SK-N-SH (cell line): ENCODE data around the gene R3HDM2. TPM values are rescaled to one million over a fixed set of nuclear protein-coding genes. Genes with fewer than 3 reads are reported as not detected.

Source experiments
- CTCF ChIA-PET: fragments of 300-600, 350-600 bp; formaldehyde crosslinking; extraction: SDS; loops from one replicate; lab custom pipeline; 2021; lab: Yijun Ruan, JAX
- POLR2A ChIA-PET: fragments of 350-600 bp; sonication (Branson Sonifier 250); formaldehyde crosslinking; extraction: SDS; loops from one replicate; lab custom pipeline; 2020; ENCODE audit warnings: antibody characterized with exemption, inconsistent platforms; lab: Yijun Ruan, JAX
- DNase-seq: peaks from one replicate; pipeline ENCODE4 v3.0.0; 2012
- H2AFZ ChIP-seq: fragments of 200-600 bp; sonication (generic); 2 replicates; pipeline ENCODE4 v1.8.1; 2016; ENCODE audit warnings: antibody characterized with exemption, mild to moderate bottlenecking, low read depth
- H3F3A ChIP-seq: fragments of 200-600 bp; sonication (generic); replicated peaks from 2 replicates; pipeline ENCODE3; 2016; ENCODE audit warnings: antibody characterized with exemption, mild to moderate bottlenecking; ENCODE audit not compliant: insufficient read depth
- H3K27ac ChIP-seq, 2 experiments: fragments of 200-500 bp in 1 of 2; fragments of 200-600 bp in 1 of 2; sonication (Bioruptor generic) in 1 of 2; sonication (generic), shearing (Covaris generic) in 1 of 2; 2 replicates each; pipeline versions ENCODE4 v1.5.1 to v1.6.1; 2014 to 2016; ENCODE audit warnings: low read depth in 2 of 2, inconsistent platforms in 1 of 2, low read length in 1 of 2, mild to moderate bottlenecking in 1 of 2, mixed read lengths in 1 of 2
- H3K27me3 ChIP-seq: fragments of 200-600 bp; sonication (generic), shearing (Covaris generic); 2 replicates; pipeline ENCODE4 v1.6.1; 2016; ENCODE audit warnings: mixed run types; ENCODE audit not compliant: insufficient read depth
- H3K36me3 ChIP-seq, 2 experiments: fragments of 200-500 bp in 1 of 2; fragments of 200-600 bp in 1 of 2; sonication (Bioruptor generic) in 1 of 2; sonication (generic) in 1 of 2; replicated peaks in 1 of 2; 2 replicates each; pipeline versions ENCODE3 to v1.5.1; 2014 to 2016; ENCODE audit warnings: low read length in 1 of 2, mild to moderate bottlenecking in 1 of 2; ENCODE audit not compliant: insufficient read depth in 2 of 2, control insufficient read depth in 1 of 2
- H3K4me1 ChIP-seq, 2 experiments: fragments of 200-500 bp in 1 of 2; fragments of 200-600 bp in 1 of 2; sonication (Bioruptor generic) in 1 of 2; sonication (generic), shearing (Covaris generic) in 1 of 2; 2 replicates each; pipeline versions ENCODE4 v1.5.1 to v1.6.1; 2014 to 2016; ENCODE audit warnings: low read depth in 1 of 2, low read length in 1 of 2, mixed run types in 1 of 2; ENCODE audit not compliant: insufficient read depth in 2 of 2, control insufficient read depth in 1 of 2
- H3K4me2 ChIP-seq: fragments of 200-600 bp; sonication (generic), shearing (Covaris generic); 2 replicates; pipeline ENCODE4 v1.6.1; 2017; ENCODE audit warnings: mixed run types
- H3K4me3 ChIP-seq, 2 experiments: fragments of 200-500 bp in 1 of 2; fragments of 200-600 bp in 1 of 2; sonication (Bioruptor generic) in 1 of 2; sonication (generic), shearing (Covaris generic) in 1 of 2; 2 replicates each; pipeline versions ENCODE4 v1.5.1 to v1.8.1; 2014 to 2016; ENCODE audit warnings: low read depth in 2 of 2, inconsistent platforms in 1 of 2, low read length in 1 of 2, mild to moderate bottlenecking in 1 of 2, mixed read lengths in 1 of 2, moderate library complexity in 1 of 2
- H3K79me2 ChIP-seq: fragments of 200-600 bp; sonication (generic); 2 replicates; pipeline ENCODE4 v1.8.1; 2017; ENCODE audit warnings: mild to moderate bottlenecking; ENCODE audit not compliant: insufficient read depth
- H3K9ac ChIP-seq: fragments of 200-600 bp; sonication (generic); 2 replicates; pipeline ENCODE4 v1.6.1; 2017; ENCODE audit warnings: mixed run types
- H3K9me2 ChIP-seq: fragments of 200-600 bp; sonication (generic); 2 replicates; pipeline ENCODE4 v1.6.1; 2017; ENCODE audit warnings: mixed run types
- H3K9me3 ChIP-seq: fragments of 200-600 bp; sonication (generic); 2 replicates; pipeline ENCODE4 v1.6.1; 2017; ENCODE audit warnings: mixed run types, mild to moderate bottlenecking, moderate library complexity
- H4K20me1 ChIP-seq: fragments of 200-600 bp; sonication (generic); 2 replicates; pipeline ENCODE4 v1.6.1; 2017; ENCODE audit warnings: mild to moderate bottlenecking, mixed run types; ENCODE audit not compliant: insufficient read depth
- CHD2 ChIP-seq: fragments of 150-350 bp; IDR thresholded peaks from 2 replicates; pipeline ENCODE4 v1.6.1; 2018; ENCODE audit warnings: low read length; ENCODE audit not compliant: partially characterized antibody
- ELF1 ChIP-seq: IDR thresholded peaks from 2 replicates; pipeline ENCODE4 v1.4.0; 2012
- EP300 ChIP-seq, 2 experiments: IDR thresholded peaks; 2 replicates each; pipeline versions ENCODE4 v1.4.0 to v1.6.1; 2012; ENCODE audit warnings: borderline replicate concordance in 1 of 2, low read depth in 1 of 2, low read length in 1 of 2
- FOSL2 ChIP-seq: IDR thresholded peaks from 2 replicates; pipeline ENCODE4 v1.4.0; 2012; ENCODE audit warnings: low read depth, mild to moderate bottlenecking, moderate library complexity, borderline replicate concordance
- FOXJ3 ChIP-seq: sonication (generic); formaldehyde crosslinking; IDR thresholded peaks from 2 replicates; pipeline ENCODE4 v1.5.1; 2020; ENCODE audit warnings: mild to moderate bottlenecking, missing genetic modification reagents
- GABPA ChIP-seq: IDR thresholded peaks from 2 replicates; pipeline ENCODE4 v1.4.0; 2012; ENCODE audit warnings: low read depth, mild to moderate bottlenecking
- GATA2 ChIP-seq: sonication (generic); formaldehyde crosslinking; IDR thresholded peaks from 2 replicates; pipeline ENCODE4 v1.5.0; 2020; ENCODE audit warnings: mild to moderate bottlenecking, missing genetic modification reagents
- NFIC ChIP-seq: IDR thresholded peaks from 2 replicates; pipeline ENCODE4 v1.4.0; 2012; ENCODE audit warnings: borderline replicate concordance
- POLR2AphosphoS5 ChIP-seq: IDR thresholded peaks from 2 replicates; pipeline ENCODE4 v1.6.1; 2012; ENCODE audit warnings: low read depth, low read length
- RAD21 ChIP-seq: IDR thresholded peaks from 2 replicates; pipeline ENCODE4 v1.6.1; 2012; ENCODE audit warnings: mild to moderate bottlenecking, low read length
- RCOR1 ChIP-seq: fragments of 150-350 bp; IDR thresholded peaks from 2 replicates; pipeline ENCODE4 v1.6.1; 2017; ENCODE audit warnings: antibody characterized with exemption, low read length
- RFX5 ChIP-seq: IDR thresholded peaks from 2 replicates; pipeline ENCODE4 v1.6.1; 2012; ENCODE audit warnings: mild to moderate bottlenecking, improper control_type of control experiment, low read length
- SIN3A ChIP-seq: IDR thresholded peaks from 2 replicates; pipeline ENCODE4 v1.6.1; 2012; ENCODE audit warnings: low read depth, mild to moderate bottlenecking, low read length, moderate library complexity, borderline replicate concordance
- TAF1 ChIP-seq: IDR thresholded peaks from 2 replicates; pipeline ENCODE4 v1.6.1; 2012; ENCODE audit warnings: low read depth, mild to moderate bottlenecking, low read length, moderate library complexity, borderline replicate concordance
- TEAD4 ChIP-seq: IDR thresholded peaks from 2 replicates; pipeline ENCODE4 v1.4.0; 2012; ENCODE audit warnings: mild to moderate bottlenecking, borderline replicate concordance; ENCODE audit not compliant: insufficient read depth
- YY1 ChIP-seq: IDR thresholded peaks from 2 replicates; pipeline ENCODE4 v1.4.0; 2012; ENCODE audit warnings: low read depth, mild to moderate bottlenecking
- WGBS: methylation state at CpG from one replicate; pipeline ENCODE4 v1.1.6; 2017; ENCODE audit warnings: low lambda C conversion rate; 5-methylcytosine and 5-hydroxymethylcytosine counted together
- polyA plus RNA-seq, 3 experiments: library from polyadenylated mRNA; depleted of rRNA; stranded (reverse); fragments of >200 nt; gene quantifications; 2 replicates each; pipeline ENCODE4 v1.2.3, GENCODE V29; 2012
- TF ChIP-seq, protein P1 (sequence below): IDR thresholded peaks from 2 replicates; pipeline ENCODE4 v1.6.1; 2012; ENCODE audit warnings: mild to moderate bottlenecking, low read depth, low read length, moderate library complexity
- TF ChIP-seq, protein P2 (sequence below): IDR thresholded peaks from 2 replicates; pipeline ENCODE4 v1.4.0; 2012; ENCODE audit warnings: low read depth, borderline replicate concordance
- TF ChIP-seq, protein P3 (sequence below): IDR thresholded peaks from 2 replicates; pipeline ENCODE4; 2012
- TF ChIP-seq, protein P4 (sequence below): IDR thresholded peaks from 2 replicates; pipeline ENCODE4 v1.4.0; 2012; ENCODE audit warnings: low read depth, borderline replicate concordance

R3HDM2 gene
- polyA plus RNA-seq, 1 of the 3 experiments (the other 2 are of a cell fraction) = 23.1 TPM

DNA sequence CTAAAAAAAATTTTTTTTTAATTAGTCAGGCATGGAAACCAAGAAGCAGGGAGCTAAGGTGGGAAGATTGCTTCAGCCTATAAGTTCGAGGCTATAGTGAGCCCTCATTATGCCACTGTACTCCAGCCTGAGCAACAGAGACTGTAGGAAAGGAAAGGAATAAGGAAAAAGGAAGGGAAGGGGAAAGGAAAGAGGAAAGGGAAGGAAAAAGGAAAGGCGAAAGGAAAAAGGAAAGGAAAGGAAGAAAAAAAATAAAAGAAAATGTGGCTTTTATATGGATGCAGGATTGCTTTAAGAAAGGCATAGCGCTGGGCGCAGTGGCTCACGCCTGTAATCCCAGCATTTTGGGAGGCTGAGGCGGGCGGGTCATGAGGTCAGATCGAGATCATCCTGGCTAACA is 70.4 kb downstream of the R3HDM2 start:
- no peaks in the 10 kb centered on the region for H4K20me1 ChIP-seq
- ChIA-PET POLR2A (no interaction called here), CTCF (interaction anchor here (1.1 kb wide), 1 partner anchor 25 kb away, joined by 3 read pairs; no protein-coding TSS in a partner anchor)
- peaks cover 0 to 8% of the 10 kb centered on the region in 2 experiments for H3K36me3 ChIP-seq
- no peak overlapping the region for H3K4me2 ChIP-seq
- no peak overlapping the region for H3K27ac ChIP-seq
- DNase-seq = no peak
- peaks cover 5% of the 10 kb centered on the region; the same call in 1 of the 2 replicates for H3K79me2 ChIP-seq
- no peaks in the 10 kb centered on the region for H3K27me3 ChIP-seq
- WGBS = 91% methylated on average over 8 of the region's 8 CpGs
- peaks cover 5% of the 10 kb centered on the region for H3F3A ChIP-seq
- no peaks in the 10 kb centered on the region for H3K9me2 ChIP-seq
- H3K4me3 ChIP-seq = no peak overlapping the region
- no peak overlapping the region for H3K9ac ChIP-seq
- no peak overlapping the region for H2AFZ ChIP-seq
- no peaks in the 10 kb centered on the region for H3K9me3 ChIP-seq
- no peaks in the 10 kb centered on the region for H3K4me1 ChIP-seq
- TF ChIP-seq YY1 = no peak
- TF ChIP-seq TAF1 = no peak
- no peak for TF ChIP-seq GATA2 (CRISPR knock-in tag)
- no peak for TF ChIP-seq TEAD4
- no peak for TF ChIP-seq RAD21
- TF ChIP-seq POLR2AphosphoS5 = no peak
- TF ChIP-seq RCOR1 = no peak
- no peak for TF ChIP-seq FOXJ3
- TF ChIP-seq, protein P1, sequence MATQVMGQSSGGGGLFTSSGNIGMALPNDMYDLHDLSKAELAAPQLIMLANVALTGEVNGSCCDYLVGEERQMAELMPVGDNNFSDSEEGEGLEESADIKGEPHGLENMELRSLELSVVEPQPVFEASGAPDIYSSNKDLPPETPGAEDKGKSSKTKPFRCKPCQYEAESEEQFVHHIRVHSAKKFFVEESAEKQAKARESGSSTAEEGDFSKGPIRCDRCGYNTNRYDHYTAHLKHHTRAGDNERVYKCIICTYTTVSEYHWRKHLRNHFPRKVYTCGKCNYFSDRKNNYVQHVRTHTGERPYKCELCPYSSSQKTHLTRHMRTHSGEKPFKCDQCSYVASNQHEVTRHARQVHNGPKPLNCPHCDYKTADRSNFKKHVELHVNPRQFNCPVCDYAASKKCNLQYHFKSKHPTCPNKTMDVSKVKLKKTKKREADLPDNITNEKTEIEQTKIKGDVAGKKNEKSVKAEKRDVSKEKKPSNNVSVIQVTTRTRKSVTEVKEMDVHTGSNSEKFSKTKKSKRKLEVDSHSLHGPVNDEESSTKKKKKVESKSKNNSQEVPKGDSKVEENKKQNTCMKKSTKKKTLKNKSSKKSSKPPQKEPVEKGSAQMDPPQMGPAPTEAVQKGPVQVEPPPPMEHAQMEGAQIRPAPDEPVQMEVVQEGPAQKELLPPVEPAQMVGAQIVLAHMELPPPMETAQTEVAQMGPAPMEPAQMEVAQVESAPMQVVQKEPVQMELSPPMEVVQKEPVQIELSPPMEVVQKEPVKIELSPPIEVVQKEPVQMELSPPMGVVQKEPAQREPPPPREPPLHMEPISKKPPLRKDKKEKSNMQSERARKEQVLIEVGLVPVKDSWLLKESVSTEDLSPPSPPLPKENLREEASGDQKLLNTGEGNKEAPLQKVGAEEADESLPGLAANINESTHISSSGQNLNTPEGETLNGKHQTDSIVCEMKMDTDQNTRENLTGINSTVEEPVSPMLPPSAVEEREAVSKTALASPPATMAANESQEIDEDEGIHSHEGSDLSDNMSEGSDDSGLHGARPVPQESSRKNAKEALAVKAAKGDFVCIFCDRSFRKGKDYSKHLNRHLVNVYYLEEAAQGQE = no peak
- no peak for TF ChIP-seq GABPA

DNA sequence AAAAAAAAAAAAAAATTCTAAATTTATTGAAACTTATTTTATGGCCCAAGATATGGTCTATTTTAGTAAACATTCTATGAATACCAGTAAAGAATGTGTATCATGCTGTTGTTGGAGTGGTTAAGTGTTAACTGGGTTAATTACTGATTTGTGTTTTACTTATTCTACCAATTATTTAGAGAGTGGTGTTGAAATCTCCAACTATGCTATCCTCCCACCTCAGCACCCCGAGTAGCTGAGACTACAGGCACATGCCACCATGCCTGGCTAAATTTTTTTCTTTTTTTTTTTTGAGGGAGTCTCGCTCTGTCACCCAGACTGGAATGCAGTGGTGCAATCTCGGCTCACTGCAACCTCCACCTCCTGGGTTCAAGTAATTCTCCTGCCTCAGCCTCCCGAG is 72.2 kb downstream of the R3HDM2 start:
- H3K79me2 ChIP-seq = peaks cover 5% of the 10 kb centered on the region; the same call in 1 of the 2 replicates
- H2AFZ ChIP-seq = no peak overlapping the region
- no peak overlapping the region for H3K4me3 ChIP-seq
- H3K4me2 ChIP-seq = no peak overlapping the region
- CTCF ChIA-PET = interaction anchor here (0.9 kb wide), 1 partner anchor 14 kb away, joined by 3 read pairs; no protein-coding TSS in a partner anchor
- H3F3A ChIP-seq = peaks cover 3% of the 10 kb centered on the region
- no peak overlapping the region for H3K27ac ChIP-seq
- peaks cover 0 to 11% of the 10 kb centered on the region in 2 experiments for H3K36me3 ChIP-seq
- H3K4me1 ChIP-seq = no peaks in the 10 kb centered on the region
- no peaks in the 10 kb centered on the region for H4K20me1 ChIP-seq
- H3K9ac ChIP-seq = no peak overlapping the region
- no peaks in the 10 kb centered on the region for H3K9me2 ChIP-seq
- no peaks in the 10 kb centered on the region for H3K9me3 ChIP-seq
- no peaks in the 10 kb centered on the region for H3K27me3 ChIP-seq
- DNase-seq = no peak
- POLR2A ChIA-PET = no interaction called here
- WGBS = 98% methylated on average over 4 of the region's 4 CpGs
- TF ChIP-seq GABPA = no peak
- no peak for TF ChIP-seq ELF1
- no peak for TF ChIP-seq CHD2
- no peak for TF ChIP-seq FOSL2
- no peak for TF ChIP-seq RCOR1
- TF ChIP-seq RAD21 = no peak
- TF ChIP-seq SIN3A = no peak
- TF ChIP-seq NFIC = no peak
- TF ChIP-seq, protein P2, sequence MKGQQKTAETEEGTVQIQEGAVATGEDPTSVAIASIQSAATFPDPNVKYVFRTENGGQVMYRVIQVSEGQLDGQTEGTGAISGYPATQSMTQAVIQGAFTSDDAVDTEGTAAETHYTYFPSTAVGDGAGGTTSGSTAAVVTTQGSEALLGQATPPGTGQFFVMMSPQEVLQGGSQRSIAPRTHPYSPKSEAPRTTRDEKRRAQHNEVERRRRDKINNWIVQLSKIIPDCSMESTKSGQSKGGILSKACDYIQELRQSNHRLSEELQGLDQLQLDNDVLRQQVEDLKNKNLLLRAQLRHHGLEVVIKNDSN = no peak
- TF ChIP-seq RFX5 = no peak
- TF ChIP-seq, protein P3, sequence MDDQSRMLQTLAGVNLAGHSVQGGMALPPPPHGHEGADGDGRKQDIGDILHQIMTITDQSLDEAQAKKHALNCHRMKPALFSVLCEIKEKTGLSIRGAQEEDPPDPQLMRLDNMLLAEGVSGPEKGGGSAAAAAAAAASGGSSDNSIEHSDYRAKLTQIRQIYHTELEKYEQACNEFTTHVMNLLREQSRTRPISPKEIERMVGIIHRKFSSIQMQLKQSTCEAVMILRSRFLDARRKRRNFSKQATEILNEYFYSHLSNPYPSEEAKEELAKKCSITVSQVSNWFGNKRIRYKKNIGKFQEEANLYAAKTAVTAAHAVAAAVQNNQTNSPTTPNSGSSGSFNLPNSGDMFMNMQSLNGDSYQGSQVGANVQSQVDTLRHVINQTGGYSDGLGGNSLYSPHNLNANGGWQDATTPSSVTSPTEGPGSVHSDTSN = no peak
- TF ChIP-seq, protein P4, sequence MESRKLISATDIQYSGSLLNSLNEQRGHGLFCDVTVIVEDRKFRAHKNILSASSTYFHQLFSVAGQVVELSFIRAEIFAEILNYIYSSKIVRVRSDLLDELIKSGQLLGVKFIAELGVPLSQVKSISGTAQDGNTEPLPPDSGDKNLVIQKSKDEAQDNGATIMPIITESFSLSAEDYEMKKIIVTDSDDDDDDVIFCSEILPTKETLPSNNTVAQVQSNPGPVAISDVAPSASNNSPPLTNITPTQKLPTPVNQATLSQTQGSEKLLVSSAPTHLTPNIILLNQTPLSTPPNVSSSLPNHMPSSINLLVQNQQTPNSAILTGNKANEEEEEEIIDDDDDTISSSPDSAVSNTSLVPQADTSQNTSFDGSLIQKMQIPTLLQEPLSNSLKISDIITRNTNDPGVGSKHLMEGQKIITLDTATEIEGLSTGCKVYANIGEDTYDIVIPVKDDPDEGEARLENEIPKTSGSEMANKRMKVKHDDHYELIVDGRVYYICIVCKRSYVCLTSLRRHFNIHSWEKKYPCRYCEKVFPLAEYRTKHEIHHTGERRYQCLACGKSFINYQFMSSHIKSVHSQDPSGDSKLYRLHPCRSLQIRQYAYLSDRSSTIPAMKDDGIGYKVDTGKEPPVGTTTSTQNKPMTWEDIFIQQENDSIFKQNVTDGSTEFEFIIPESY = no peak
- no peak for TF ChIP-seq FOXJ3
- no peak for TF ChIP-seq EP300 (IDR thresholded peaks at IDR 0.05; ENCODE audit: borderline replicate concordance in 1 of 2, low read depth in 1 of 2, low read length in 1 of 2)
